HepG2 (cell line): ENCODE measurements around the gene VAPA. TPM values are rescaled to one million over a fixed set of nuclear protein-coding genes. Genes with fewer than 3 reads are reported as not detected.

Experiments used
- ATAC-seq: fragments of 200-7000 bp; cut with Tn5 transposase; 3 replicates; pipeline ENCODE4 v1.9.1; 2020; ENCODE audit warnings: mild to moderate bottlenecking, moderate library complexity
- BruUV-seq: library from RNA; stranded (reverse); fragments of 400-500 nt; replicated peaks from 2 replicates; lab custom pipeline; 2021; lab: Mats Ljungman, UMichigan
- CTCF ChIA-PET: fragments of 300-600 bp; formaldehyde crosslinking; extraction: SDS; loops from one replicate; lab custom pipeline; 2021; ENCODE audit warnings: low total read pairs, inconsistent platforms, low intra/inter-chr PET ratio; lab: Yijun Ruan, JAX
- POLR2A ChIA-PET: fragments of 350-600 bp; sonication (Branson Sonifier 250); formaldehyde crosslinking; loops from one replicate; lab custom pipeline; 2020; ENCODE audit warnings: antibody characterized with exemption, inconsistent platforms; lab: Yijun Ruan, JAX
- DNase-seq: peaks from one replicate; pipeline ENCODE4 v3.0.0-alpha.2; 2015; ENCODE audit warnings: low spot score
- FAIRE-seq: peaks from 3 replicates; lab custom pipeline; 2011; peaks lifted over from hg19 to GRCh38; lab: Jason Lieb, UNC
- H2AFZ ChIP-seq: one replicate; pipeline ENCODE4 v1.6.1; 2011; ENCODE audit warnings: low read length, inconsistent platforms
- H3K27ac ChIP-seq: fragments of 300-600 bp; 3 replicates; pipeline ENCODE4 v1.8.0; 2011; ENCODE audit warnings: mixed run types, mild to moderate bottlenecking, mixed read lengths, low read length, inconsistent platforms; ENCODE audit not compliant: insufficient read depth; ENCODE audit errors: extremely low read length
- H3K27me3 ChIP-seq, 2 experiments: fragments of 200-600 bp in 1 of 2; 2 replicates in 1 of 2; 3 replicates in 1 of 2; pipeline versions ENCODE4 v1.6.0 to v1.8.0; 2011; ENCODE audit warnings: low read length in 2 of 2, mild to moderate bottlenecking in 2 of 2, moderate library complexity in 2 of 2, inconsistent platforms in 1 of 2; ENCODE audit not compliant: insufficient read depth in 2 of 2, control insufficient read depth in 1 of 2
- H3K36me3 ChIP-seq, 2 experiments: fragments of 200-600 bp in 1 of 2; replicated peaks in 1 of 2; 2 replicates in 1 of 2; 3 replicates in 1 of 2; pipeline versions ENCODE4 v1.5.1 to v1.8.0; 2011; ENCODE audit warnings: low read length in 2 of 2, inconsistent platforms in 1 of 2; ENCODE audit not compliant: insufficient read depth in 2 of 2, control insufficient read depth in 1 of 2
- H3K4me1 ChIP-seq: 2 replicates; pipeline ENCODE4 v1.5.1; 2012; ENCODE audit warnings: low read length, inconsistent platforms; ENCODE audit not compliant: insufficient read depth
- H3K4me2 ChIP-seq: 2 replicates; pipeline ENCODE4 v1.6.0; 2011; ENCODE audit warnings: low read depth, low read length, inconsistent platforms
- H3K4me3 ChIP-seq, 3 experiments: fragments of 200-600 bp in 1 of 3; sonication (generic), shearing (Covaris generic) in 1 of 3; replicated peaks in 1 of 3; 2 replicates each; pipeline ENCODE4 v1.5.1; 2011 to 2016; ENCODE audit warnings: low read length in 3 of 3, inconsistent platforms in 2 of 3, low read depth in 2 of 3, mild to moderate bottlenecking in 2 of 3, control low read depth in 1 of 3, mixed read lengths in 1 of 3; ENCODE audit not compliant: insufficient read depth in 1 of 3
- H3K79me2 ChIP-seq: one replicate; pipeline ENCODE4 v1.6.1; 2011; ENCODE audit warnings: low read length, inconsistent platforms; ENCODE audit not compliant: insufficient read depth
- H3K9ac ChIP-seq: 2 replicates; pipeline ENCODE4 v1.6.0; 2011; ENCODE audit warnings: mild to moderate bottlenecking, low read depth, low read length, inconsistent platforms; ENCODE audit not compliant: insufficient read depth
- H3K9me3 ChIP-seq: 2 replicates; pipeline ENCODE4 v1.5.1; 2012; ENCODE audit warnings: mild to moderate bottlenecking, low read length
- H4K20me1 ChIP-seq: 2 replicates; pipeline ENCODE4 v1.6.0; 2011; ENCODE audit warnings: inconsistent platforms, mild to moderate bottlenecking, low read length, moderate library complexity; ENCODE audit not compliant: insufficient read depth
- AKNA ChIP-seq: sonication (generic); formaldehyde crosslinking; IDR thresholded peaks from 2 replicates; pipeline ENCODE4 v1.4.0; 2020; ENCODE audit warnings: missing genetic modification reagents, borderline replicate concordance
- BRCA1 ChIP-seq: sonication (generic); formaldehyde crosslinking; IDR thresholded peaks from 2 replicates; pipeline ENCODE4 v1.4.0; 2020; ENCODE audit warnings: missing genetic modification reagents
- CEBPB ChIP-seq: IDR thresholded peaks from 2 replicates; pipeline ENCODE4 v1.6.1; 2011; ENCODE audit warnings: low read depth, low read length, improper control_type of control experiment, borderline replicate concordance
- E2F5 ChIP-seq: sonication (generic); formaldehyde crosslinking; conservative IDR thresholded peaks from 2 replicates; pipeline ENCODE4 v1.4.0; 2020; ENCODE audit warnings: missing genetic modification reagents
- FOXA1 ChIP-seq, 2 experiments: fragments of 450-650 bp in 1 of 2; sonication (generic) in 1 of 2; formaldehyde crosslinking in 1 of 2; IDR thresholded peaks; 2 replicates each; pipeline versions ENCODE4 v1.4.0 to v1.6.1; 2016 to 2020; ENCODE audit warnings: missing genetic modification reagents in 1 of 2
- KLF11 ChIP-seq: IDR thresholded peaks from 2 replicates; pipeline ENCODE4 v1.6.1; 2016; ENCODE audit warnings: missing compliant biosample characterization
- MBNL3 ChIP-seq: fragments of 250-450 bp; sonication (Bioruptor Pico); conservative IDR thresholded peaks from 2 replicates; pipeline ENCODE4 v1.8.0; 2022; ENCODE audit warnings: mild to moderate bottlenecking, inconsistent platforms
- NAIF1 ChIP-seq: sonication (generic); formaldehyde crosslinking; IDR thresholded peaks from 2 replicates; pipeline ENCODE4 v1.5.0; 2020; ENCODE audit warnings: mild to moderate bottlenecking, missing genetic modification reagents, borderline replicate concordance
- SNAPC5 ChIP-seq: sonication (generic); formaldehyde crosslinking; IDR thresholded peaks from 2 replicates; pipeline ENCODE4 v1.8.1; 2023; ENCODE audit warnings: mild to moderate bottlenecking, missing genetic modification reagents, borderline replicate concordance
- TP53 ChIP-seq: sonication (generic); formaldehyde crosslinking; conservative IDR thresholded peaks from 2 replicates; pipeline ENCODE4 v1.4.0; 2020; ENCODE audit warnings: missing genetic modification reagents
- ZMYM4 ChIP-seq: sonication (generic); formaldehyde crosslinking; IDR thresholded peaks from 2 replicates; pipeline ENCODE4 v1.8.1; 2023; ENCODE audit warnings: mild to moderate bottlenecking, missing genetic modification reagents
- ZNF547 ChIP-seq: sonication (generic); formaldehyde crosslinking; IDR thresholded peaks from 2 replicates; pipeline ENCODE4 v1.5.1; 2020; ENCODE audit warnings: mild to moderate bottlenecking, missing genetic modification reagents
- ZNF788 ChIP-seq: sonication (generic); formaldehyde crosslinking; IDR thresholded peaks from 2 replicates; pipeline ENCODE4 v1.5.0; 2020; ENCODE audit warnings: mild to moderate bottlenecking, missing genetic modification reagents, borderline replicate concordance
- WGBS: methylation state at CpG from one replicate; pipeline ENCODE4 v1.1.6; 2017; ENCODE audit warnings: low lambda C conversion rate; 5-methylcytosine and 5-hydroxymethylcytosine counted together
- in situ Hi-C: cut with HindIII; loops from 2 replicates; pipeline ENCODE4 v1.10.0; 2017; ENCODE audit warnings: low pct_unique_long_range_greater_than_20kb; ENCODE audit not compliant: extremely low pct_ligation_motif_present
- intact Hi-C: fragments of 100-400 bp; cut with micrococcal nuclease; formaldehyde crosslinking; loops from one replicate; pipeline ENCODE4 v1.10.0; 2022; ENCODE audit not compliant: unreplicated experiment
- polyA plus RNA-seq, 8 experiments: library from polyadenylated mRNA; depleted of rRNA in 3 of 8; stranded (reverse) in 7 of 8; unstranded in 1 of 8; fragments of >200 nt; fragmentation: Illumina TruSeq in 4 of 8; extraction: Trizol in 4 of 8; gene quantifications; 2 replicates each; pipeline versions ENCODE4 v1.2.1 to v1.2.3, GENCODE V29; 2011 to 2016; ENCODE audit warnings: low read depth in 4 of 8, missing spikeins in 1 of 8, mixed read lengths in 1 of 8; ENCODE audit not compliant: insufficient read depth in 1 of 8
- total RNA-seq, 5 experiments: library from RNA; depleted of rRNA; stranded (reverse); fragments of >200 nt; fragmentation: Illumina TruSeq; extraction: Trizol; gene quantifications; 2 replicates each; pipeline ENCODE4 v1.2.3, GENCODE V29; 2016; ENCODE audit warnings: low read depth in 1 of 5

Gene VAPA
- total and polyA plus RNA-seq, 2 of the 13 experiments (the other 11 are each of a cell fraction or from before 2014, with no cell fraction given): 167 to 294 TPM

- CTCF ChIA-PET: no interaction called here
- BruUV-seq: no TSS peak
- Histone ChIP-seq H3K27me3 (no peaks in the 10 kb centered on the region; a peak in 2 of 5 replicates), H3K4me2 (no peak overlapping the region), H3K79me2 (no peaks in the 10 kb centered on the region), H4K20me1 (no peaks in the 10 kb centered on the region), H3K27ac (no peak overlapping the region), H2AFZ (no peak overlapping the region), H3K9ac (no peak overlapping the region), H3K4me1 (peaks cover 14% of the 10 kb centered on the region), H3K4me3 (no peak overlapping the region), H3K9me3 (no peaks in the 10 kb centered on the region), H3K36me3 (no peaks in the 10 kb centered on the region)
- TF ChIP-seq BRCA1 (CRISPR knock-in tag) (no peak), FOXA1 (IDR thresholded peaks at IDR 0.05) (no peak), FOXA1 (CRISPR knock-in tag; IDR thresholded peaks at IDR 0.05) (no peak), CEBPB (peak; percentile 31; the same call in 1 of the 2 replicates), ZNF788 (CRISPR knock-in tag) (no peak), SNAPC5 (CRISPR knock-in tag) (no peak)
- ATAC-seq (peak; percentile 63; the same call in 2 of the 3 replicates), FAIRE-seq (no peak), DNase-seq (peak; percentile 34)
- 26% methylated on average over 5 of the region's 5 CpGs for WGBS
- POLR2A ChIA-PET: no interaction called here
- intact Hi-C loops: no loop called here
- in situ Hi-C loops: no loop called here
Measured at GRCh38 chr18:9905401-9905922, 8.4 kb upstream of the VAPA start.

- in situ Hi-C loops (no loop called here), intact Hi-C loops (no loop called here)
- Histone ChIP-seq H3K4me2 (no peak overlapping the region), H3K27me3 (no peaks in the 10 kb centered on the region; a peak in 2 of 5 replicates), H3K9me3 (no peaks in the 10 kb centered on the region), H3K4me3 (no peak overlapping the region), H3K4me1 (peaks cover 14% of the 10 kb centered on the region), H4K20me1 (no peaks in the 10 kb centered on the region), H3K79me2 (no peaks in the 10 kb centered on the region), H3K9ac (no peak overlapping the region), H2AFZ (no peak overlapping the region), H3K27ac (no peak overlapping the region), H3K36me3 (no peaks in the 10 kb centered on the region)
- ATAC-seq: no peak
- WGBS: 49% methylated on average over 3 of the region's 3 CpGs
- POLR2A ChIA-PET: no interaction called here
- no peak for DNase-seq
- CTCF ChIA-PET: no interaction called here
- no TSS peak for BruUV-seq
- no peak for FAIRE-seq
- TF ChIP-seq E2F5 (CRISPR knock-in tag) (no peak), MBNL3 (CRISPR knock-in tag) (no peak), TP53 (CRISPR knock-in tag) (no peak), KLF11 (CRISPR knock-in tag) (no peak), ZMYM4 (no peak), ZNF547 (CRISPR knock-in tag) (no peak), AKNA (no peak), NAIF1 (no peak)
Measured at GRCh38 chr18:9906481-9906880, 7.3 kb upstream of the VAPA start.
